BE2C (cell line): ENCODE data around the gene VPS39.
A peak's percentile ranks its signal among the peaks of the same experiment; 100 is the strongest.

Experiments used
- DNase-seq: peaks from one replicate; pipeline ENCODE4 v3.0.0-alpha.2; 2020
- H3K27me3 ChIP-seq: fragments of 250-450 bp; sonication (Bioruptor Pico); 2 replicates; pipeline ENCODE4 v1.5.1; 2020; ENCODE audit warnings: mild to moderate bottlenecking
- H3K36me3 ChIP-seq: fragments of 250-450 bp; sonication (Bioruptor Pico); 2 replicates; pipeline ENCODE4 v1.5.1; 2020; ENCODE audit warnings: mild to moderate bottlenecking
- H3K4me1 ChIP-seq: fragments of 250-450 bp; sonication (Bioruptor Pico); 2 replicates; pipeline ENCODE4 v1.5.1; 2020
- H3K4me3 ChIP-seq: 2 replicates; pipeline ENCODE4 v1.5.1; 2011; ENCODE audit warnings: low read depth, low read length
- H3K9me3 ChIP-seq: fragments of 250-450 bp; sonication (Bioruptor Pico); 2 replicates; pipeline ENCODE4 v1.5.1; 2020
- CTCF ChIP-seq: IDR thresholded peaks from 2 replicates; pipeline ENCODE4 v1.5.1; 2012; ENCODE audit warnings: mild to moderate bottlenecking, low read depth, low read length

VPS39 gene

GRCh38 chr15:42156243-42156922 is 51.7 kb downstream of the VPS39 start, which contains the start of gene PLA2G4F:
TSS of gene PLA2G4F (minus strand) at chr15:42156636. CDS start at chr15:42156549, 87 bp downstream.
- H3K9me3 ChIP-seq = no peaks in the 10 kb centered on the region
- DNase-seq = no peak
- TF ChIP-seq CTCF = no peak
- H3K27me3 ChIP-seq = no peaks in the 10 kb centered on the region
- H3K4me3 ChIP-seq = no peak within 1 kb of the TSS
- H3K36me3 ChIP-seq = peaks cover 22% of the 10 kb centered on the region
- H3K4me1 ChIP-seq = peaks cover 24% of the 10 kb centered on the region

GRCh38 chr15:42155546-42156242 is 52.4 kb downstream of the VPS39 start:
- H3K4me1 ChIP-seq = peaks cover 24% of the 10 kb centered on the region
- DNase-seq = peak; percentile 33
- peaks cover 22% of the 10 kb centered on the region for H3K36me3 ChIP-seq
- no peak overlapping the region for H3K4me3 ChIP-seq
- no peak for TF ChIP-seq CTCF
- H3K9me3 ChIP-seq = no peaks in the 10 kb centered on the region
- no peaks in the 10 kb centered on the region for H3K27me3 ChIP-seq

- no peaks in the 10 kb centered on the region for H3K9me3 ChIP-seq
- H3K4me3 ChIP-seq = no peak overlapping the region
- no peak for TF ChIP-seq CTCF
- H3K4me1 ChIP-seq = peaks cover 24% of the 10 kb centered on the region
- no peaks in the 10 kb centered on the region for H3K27me3 ChIP-seq
- H3K36me3 ChIP-seq = peaks cover 16% of the 10 kb centered on the region
- no peak for DNase-seq
Observed at GRCh38 chr15:42154956-42155355, 53.1 kb downstream of the VPS39 start.

- no peak overlapping the region for H3K4me3 ChIP-seq
- H3K9me3 ChIP-seq = no peaks in the 10 kb centered on the region
- DNase-seq = no peak
- TF ChIP-seq CTCF = no peak
- H3K36me3 ChIP-seq = peaks cover 10% of the 10 kb centered on the region
- H3K27me3 ChIP-seq = no peaks in the 10 kb centered on the region
- H3K4me1 ChIP-seq = peaks cover 24% of the 10 kb centered on the region
Observed at GRCh38 chr15:42154212-42154941, 53.7 kb downstream of the VPS39 start.

- TF ChIP-seq CTCF = no peak
- no peak overlapping the region for H3K4me3 ChIP-seq
- no peak for DNase-seq
- H3K36me3 ChIP-seq = peaks cover 5% of the 10 kb centered on the region
- no peaks in the 10 kb centered on the region for H3K9me3 ChIP-seq
- H3K27me3 ChIP-seq = no peaks in the 10 kb centered on the region
- H3K4me1 ChIP-seq = peaks cover 21% of the 10 kb centered on the region
Observed at GRCh38 chr15:42153874-42154211, 54.3 kb downstream of the VPS39 start.
